Skeletal muscle satellite cell (primary cell): ENCODE data around the gene MED10. TPM values are rescaled to one million over a fixed set of nuclear protein-coding genes. Genes with fewer than 3 reads are reported as not detected.

Source experiments
- H3K27me3 ChIP-seq: 2 replicates; pipeline ENCODE4 v1.7.0; 2013; ENCODE audit warnings: low read length; ENCODE audit not compliant: control insufficient read depth, insufficient read depth
- H3K36me3 ChIP-seq: 2 replicates; pipeline ENCODE4 v1.7.0; 2013; ENCODE audit warnings: mild to moderate bottlenecking, control low read depth, low read length; ENCODE audit not compliant: insufficient read depth
- H3K4me1 ChIP-seq: 2 replicates; pipeline ENCODE4 v1.7.0; 2013; ENCODE audit warnings: low read length; ENCODE audit not compliant: control insufficient read depth, insufficient read depth
- H3K4me2 ChIP-seq: 2 replicates; pipeline ENCODE4 v1.7.0; 2013; ENCODE audit warnings: mild to moderate bottlenecking, low read length
- H3K4me3 ChIP-seq: 2 replicates; pipeline ENCODE4 v1.7.0; 2013; ENCODE audit warnings: low read length
- H3K9ac ChIP-seq: 2 replicates; pipeline ENCODE4 v1.7.0; 2013; ENCODE audit warnings: mild to moderate bottlenecking, low read depth, low read length, moderate library complexity
- H3K9me3 ChIP-seq: replicated peaks from 2 replicates; pipeline ENCODE4 v1.7.0; 2013; ENCODE audit warnings: mild to moderate bottlenecking, control low read depth, low read length
- total RNA-seq: library from RNA; depleted of rRNA; stranded (reverse); fragments of >200 nt; gene quantifications from 2 replicates; pipeline ENCODE4 v1.2.3, GENCODE V29; 2012; rRNA removed

Gene MED10
- 8.3 and 9.6 TPM in 2 replicates for total RNA-seq

- H3K4me2 ChIP-seq: peak within 1 kb of the TSS; percentile 90
- peaks cover 41% of the 10 kb centered on the region for H3K36me3 ChIP-seq
- H3K4me3 ChIP-seq: peak within 1 kb of the TSS; percentile 80
- H3K4me1 ChIP-seq: peaks cover 6% of the 10 kb centered on the region
- no peaks in the 10 kb centered on the region for H3K27me3 ChIP-seq
- H3K9me3 ChIP-seq: no peaks in the 10 kb centered on the region
- H3K9ac ChIP-seq: peak within 1 kb of the TSS; percentile 97
Measured at GRCh38 chr5:6377905-6378765, at the start of gene MED10. Gene MED10 (minus strand): TSS chr5:6378547. CDS start chr5:6378483, 64 bp downstream.

GRCh38 chr5:6427694-6428093 is 49.3 kb upstream of the MED10 start:
- H3K4me2 ChIP-seq: no peak overlapping the region
- H3K9ac ChIP-seq: no peak overlapping the region
- H3K4me1 ChIP-seq: no peaks in the 10 kb centered on the region
- H3K9me3 ChIP-seq: no peaks in the 10 kb centered on the region
- peaks cover 13% of the 10 kb centered on the region for H3K27me3 ChIP-seq
- no peaks in the 10 kb centered on the region for H3K36me3 ChIP-seq
- no peak overlapping the region for H3K4me3 ChIP-seq

- Histone ChIP-seq H3K27me3 (peaks cover 10% of the 10 kb centered on the region), H3K4me2 (no peak overlapping the region), H3K9ac (no peak overlapping the region), H3K4me1 (peaks cover 2% of the 10 kb centered on the region), H3K9me3 (no peaks in the 10 kb centered on the region), H3K36me3 (no peaks in the 10 kb centered on the region), H3K4me3 (no peak overlapping the region)
Measured at GRCh38 chr5:6424700-6425099, 46.4 kb upstream of the MED10 start.

GRCh38 chr5:6424110-6424659 is 45.8 kb upstream of the MED10 start:
- peaks cover 10% of the 10 kb centered on the region for H3K27me3 ChIP-seq
- no peak overlapping the region for H3K4me3 ChIP-seq
- H3K4me2 ChIP-seq: no peak overlapping the region
- H3K4me1 ChIP-seq: peaks cover 5% of the 10 kb centered on the region
- no peak overlapping the region for H3K9ac ChIP-seq
- H3K36me3 ChIP-seq: no peaks in the 10 kb centered on the region
- no peaks in the 10 kb centered on the region for H3K9me3 ChIP-seq

GRCh38 chr5:6423327-6424109 is 45.2 kb upstream of the MED10 start:
- H3K27me3 ChIP-seq: peaks cover 10% of the 10 kb centered on the region
- no peak overlapping the region for H3K4me3 ChIP-seq
- H3K4me2 ChIP-seq: no peak overlapping the region
- no peaks in the 10 kb centered on the region for H3K9me3 ChIP-seq
- H3K36me3 ChIP-seq: no peaks in the 10 kb centered on the region
- no peak overlapping the region for H3K9ac ChIP-seq
- H3K4me1 ChIP-seq: peaks cover 5% of the 10 kb centered on the region

- H3K27me3 ChIP-seq: peaks cover 10% of the 10 kb centered on the region
- no peak overlapping the region for H3K4me2 ChIP-seq
- no peaks in the 10 kb centered on the region for H3K9me3 ChIP-seq
- peaks cover 5% of the 10 kb centered on the region for H3K4me1 ChIP-seq
- H3K36me3 ChIP-seq: no peaks in the 10 kb centered on the region
- no peak overlapping the region for H3K9ac ChIP-seq
- H3K4me3 ChIP-seq: no peak overlapping the region
Measured at GRCh38 chr5:6419340-6419852, 41.0 kb upstream of the MED10 start.

GRCh38 chr5:6418679-6419276 is 40.4 kb upstream of the MED10 start:
- no peaks in the 10 kb centered on the region for H3K9me3 ChIP-seq
- H3K4me1 ChIP-seq: peaks cover 5% of the 10 kb centered on the region
- H3K4me2 ChIP-seq: no peak overlapping the region
- peaks cover 10% of the 10 kb centered on the region for H3K27me3 ChIP-seq
- no peak overlapping the region for H3K9ac ChIP-seq
- H3K36me3 ChIP-seq: no peaks in the 10 kb centered on the region
- no peak overlapping the region for H3K4me3 ChIP-seq

- H3K9ac ChIP-seq: no peak overlapping the region
- no peaks in the 10 kb centered on the region for H3K36me3 ChIP-seq
- no peaks in the 10 kb centered on the region for H3K9me3 ChIP-seq
- H3K4me3 ChIP-seq: no peak overlapping the region
- peaks cover 16% of the 10 kb centered on the region for H3K27me3 ChIP-seq
- H3K4me2 ChIP-seq: no peak overlapping the region
- H3K4me1 ChIP-seq: peaks cover 5% of the 10 kb centered on the region
Measured at GRCh38 chr5:6417657-6418056, 39.3 kb upstream of the MED10 start.

GRCh38 chr5:6412811-6413210 is 34.5 kb upstream of the MED10 start:
- no peaks in the 10 kb centered on the region for H3K9me3 ChIP-seq
- H3K4me3 ChIP-seq: no peak overlapping the region
- H3K27me3 ChIP-seq: peaks cover 9% of the 10 kb centered on the region
- no peak overlapping the region for H3K4me2 ChIP-seq
- no peaks in the 10 kb centered on the region for H3K4me1 ChIP-seq
- H3K36me3 ChIP-seq: no peaks in the 10 kb centered on the region
- no peak overlapping the region for H3K9ac ChIP-seq

- Histone ChIP-seq H3K36me3 (no peaks in the 10 kb centered on the region), H3K9me3 (no peaks in the 10 kb centered on the region), H3K4me1 (no peaks in the 10 kb centered on the region), H3K4me2 (no peak overlapping the region), H3K9ac (no peak overlapping the region), H3K27me3 (peaks cover 12% of the 10 kb centered on the region), H3K4me3 (no peak overlapping the region)
Measured at GRCh38 chr5:6411141-6411540, 32.8 kb upstream of the MED10 start.

- Histone ChIP-seq H3K4me2 (no peak overlapping the region), H3K9me3 (no peaks in the 10 kb centered on the region), H3K4me1 (no peaks in the 10 kb centered on the region), H3K27me3 (peaks cover 12% of the 10 kb centered on the region), H3K36me3 (no peaks in the 10 kb centered on the region), H3K9ac (no peak overlapping the region), H3K4me3 (no peak overlapping the region)
Measured at GRCh38 chr5:6410421-6410820, 32.1 kb upstream of the MED10 start.
